H9 (cell line): ENCODE data around the gene MAST4. TPM values are rescaled to one million over a fixed set of nuclear protein-coding genes. Genes with fewer than 3 reads are reported as not detected.

Experiments
- DNase-seq: peaks from one replicate; pipeline ENCODE4 v3.0.0-alpha.2; 2017
- H2AFZ ChIP-seq: one replicate; pipeline ENCODE4 v1.6.1; 2013; ENCODE audit warnings: mild to moderate bottlenecking, low read length, control low read depth, moderate library complexity
- H2AK5ac ChIP-seq: 2 replicates; pipeline ENCODE4 v1.6.1; 2013; ENCODE audit warnings: low read length, control low read depth, mixed read lengths; ENCODE audit not compliant: insufficient read length
- H2BK120ac ChIP-seq: one replicate; pipeline ENCODE4 v1.6.1; 2013; ENCODE audit warnings: low read depth, mild to moderate bottlenecking, low read length, control low read depth, inconsistent platforms; ENCODE audit not compliant: poor library complexity, severe bottlenecking
- H2BK12ac ChIP-seq: 2 replicates; pipeline ENCODE4 v1.6.1; 2013; ENCODE audit warnings: low read length, control low read depth, mixed read lengths, low read depth; ENCODE audit not compliant: insufficient read length
- H2BK15ac ChIP-seq: 2 replicates; pipeline ENCODE4 v1.6.1; 2013; ENCODE audit warnings: low read depth, low read length, control low read depth
- H2BK20ac ChIP-seq: one replicate; pipeline ENCODE4 v1.6.1; 2013; ENCODE audit warnings: low read depth, mild to moderate bottlenecking, low read length, control low read depth, inconsistent platforms; ENCODE audit not compliant: poor library complexity, severe bottlenecking
- H2BK5ac ChIP-seq: 2 replicates; pipeline ENCODE4 v1.6.1; 2013; ENCODE audit warnings: low read length, control low read depth, mixed read lengths; ENCODE audit not compliant: insufficient read length
- H3K14ac ChIP-seq: 2 replicates; pipeline ENCODE4 v1.6.1; 2013; ENCODE audit warnings: low read length, control low read depth; ENCODE audit not compliant: insufficient read depth
- H3K18ac ChIP-seq: 2 replicates; pipeline ENCODE4 v1.6.1; 2013; ENCODE audit warnings: low read depth, mild to moderate bottlenecking, mixed read lengths, low read length, control low read depth; ENCODE audit not compliant: insufficient read length
- H3K23ac ChIP-seq: 2 replicates; pipeline ENCODE4 v1.6.1; 2013; ENCODE audit warnings: low read length, control low read depth, mixed read lengths, low read depth; ENCODE audit not compliant: insufficient read length
- H3K23me2 ChIP-seq: 2 replicates; pipeline ENCODE4 v1.6.1; 2013; ENCODE audit warnings: low read depth, mild to moderate bottlenecking, mixed read lengths, low read length, control low read depth; ENCODE audit not compliant: insufficient read length, poor library complexity, severe bottlenecking
- H3K27ac ChIP-seq: 2 replicates; pipeline ENCODE4 v1.5.1; 2013; ENCODE audit warnings: low read length, control low read depth, mixed read lengths, low read depth; ENCODE audit not compliant: insufficient read length
- H3K27me3 ChIP-seq: 2 replicates; pipeline ENCODE4 v1.6.1; 2013; ENCODE audit warnings: low read length, control low read depth, inconsistent platforms; ENCODE audit not compliant: insufficient read depth
- H3K4ac ChIP-seq: 2 replicates; pipeline ENCODE4 v1.6.1; 2013; ENCODE audit warnings: low read depth, mild to moderate bottlenecking, control low read depth, inconsistent platforms, low read length, moderate library complexity
- H3K4me1 ChIP-seq: 2 replicates; pipeline ENCODE4 v1.6.1; 2013; ENCODE audit warnings: low read length, control low read depth, inconsistent platforms; ENCODE audit not compliant: insufficient read depth
- H3K4me2 ChIP-seq: 2 replicates; pipeline ENCODE4 v1.6.1; 2013; ENCODE audit warnings: low read length, control low read depth, mixed read lengths; ENCODE audit not compliant: insufficient read length, insufficient read depth
- H3K56ac ChIP-seq: 2 replicates; pipeline ENCODE4 v1.6.1; 2013; ENCODE audit warnings: low read depth, mild to moderate bottlenecking, mixed read lengths, low read length, control low read depth; ENCODE audit not compliant: insufficient read length
- H3K79me1 ChIP-seq: 2 replicates; pipeline ENCODE4 v1.6.1; 2013; ENCODE audit warnings: low read depth, mild to moderate bottlenecking, moderate library complexity, low read length, control low read depth, inconsistent platforms; ENCODE audit not compliant: insufficient read depth, poor library complexity, severe bottlenecking
- H3K79me2 ChIP-seq: 2 replicates; pipeline ENCODE4 v1.6.1; 2013; ENCODE audit warnings: low read length, control low read depth, inconsistent platforms; ENCODE audit not compliant: insufficient read depth
- H3K9ac ChIP-seq: 2 replicates; pipeline ENCODE4 v1.6.1; 2013; ENCODE audit warnings: low read length, control low read depth, mixed read lengths; ENCODE audit not compliant: insufficient read length; ENCODE audit errors: extremely low read depth
- H3K9me3 ChIP-seq: one replicate; pipeline ENCODE4 v1.6.1; 2013; ENCODE audit warnings: low read depth, low read length, inconsistent platforms; ENCODE audit not compliant: control insufficient read depth
- H3T11ph ChIP-seq: one replicate; pipeline ENCODE4 v1.6.1; 2013; ENCODE audit warnings: mild to moderate bottlenecking, low read length, control low read depth, inconsistent platforms
- H4K20me1 ChIP-seq: one replicate; pipeline ENCODE4 v1.6.1; 2013; ENCODE audit not compliant: control insufficient read depth, insufficient read length, insufficient read depth
- H4K5ac ChIP-seq: 2 replicates; pipeline ENCODE4 v1.6.1; 2013; ENCODE audit warnings: low read depth, mild to moderate bottlenecking, mixed read lengths, low read length, control low read depth; ENCODE audit not compliant: insufficient read length
- H4K8ac ChIP-seq: replicated peaks from 2 replicates; pipeline ENCODE4 v1.6.1; 2013; ENCODE audit warnings: low read length, control low read depth, mixed read lengths, low read depth; ENCODE audit not compliant: insufficient read length
- H4K91ac ChIP-seq: 2 replicates; pipeline ENCODE4 v1.6.1; 2013; ENCODE audit warnings: low read depth, mild to moderate bottlenecking, moderate library complexity, mixed read lengths, low read length, control low read depth; ENCODE audit not compliant: insufficient read length
- H3K27ac Mint-ChIP-seq, 3 experiments: 2 replicates in 2 of 3; 3 replicates in 1 of 3; pipeline ENCODE4 v1.8.0; 2020 to 2021; ENCODE audit warnings: mixed read lengths in 3 of 3, mild to moderate bottlenecking in 1 of 3, moderate library complexity in 1 of 3
- H3K27me3 Mint-ChIP-seq: 2 replicates; pipeline ENCODE4 v1.8.0; 2021; ENCODE audit warnings: low read depth, mild to moderate bottlenecking, moderate library complexity, mixed read lengths
- H3K36me3 Mint-ChIP-seq, 3 experiments: 2 replicates in 2 of 3; 3 replicates in 1 of 3; pipeline ENCODE4 v1.8.0; 2020 to 2021; ENCODE audit warnings: low read depth in 3 of 3, mixed read lengths in 3 of 3; ENCODE audit not compliant: insufficient read depth in 1 of 3
- H3K4me1 Mint-ChIP-seq, 2 experiments: 2 replicates each; pipeline ENCODE4 v1.8.0; 2020; ENCODE audit warnings: mixed read lengths in 2 of 2
- H3K4me3 Mint-ChIP-seq, 2 experiments: 2 replicates in 1 of 2; 3 replicates in 1 of 2; pipeline ENCODE4 v1.8.0; 2020 to 2021; ENCODE audit warnings: mild to moderate bottlenecking in 2 of 2, mixed read lengths in 2 of 2, moderate library complexity in 1 of 2
- H3K9me3 Mint-ChIP-seq, 2 experiments: 2 replicates in 1 of 2; 3 replicates in 1 of 2; pipeline ENCODE4 v1.8.0; 2020; ENCODE audit warnings: mild to moderate bottlenecking in 2 of 2, mixed read lengths in 2 of 2, moderate library complexity in 1 of 2
- CTCF ChIP-seq: fragments of 200-600 bp; sonication (generic); conservative IDR thresholded peaks from 3 replicates; pipeline ENCODE4 v1.8.0; 2021; ENCODE audit warnings: antibody characterized with exemption, mild to moderate bottlenecking
- WGBS: extraction: QIAGEN DNeasy Blood & Tissue Kit; methylation state at CpG from one replicate; pipeline ENCODE4 v1.1.7; 2013; ENCODE audit warnings: missing lambda C conversion rate, low lambda C conversion rate, mixed read lengths; ENCODE audit not compliant: insufficient read length; ENCODE audit errors: extremely low coverage; 5-methylcytosine and 5-hydroxymethylcytosine counted together
- total RNA-seq: library from RNA; stranded (reverse); gene quantifications from 2 replicates; pipeline ENCODE4 v1.2.1, GENCODE V29; 2021

Gene MAST4
- total RNA-seq, 1 experiment from 2014 or later: 3.7 TPM

GRCh38 chr5:66565878-66566277, 30.3 kb upstream of the MAST4 start:
- H3K56ac ChIP-seq: no peak overlapping the region
- H4K5ac ChIP-seq: no peak overlapping the region
- H3K79me1 ChIP-seq: no peaks in the 10 kb centered on the region
- no peak for TF ChIP-seq CTCF
- peaks cover 0 to 12% (median 0%) of the 10 kb centered on the region in 3 experiments; a peak in 4 of 7 replicates for H3K36me3 Mint-ChIP-seq
- H3K18ac ChIP-seq: no peak overlapping the region
- H2AFZ ChIP-seq: no peak overlapping the region
- no peaks in the 10 kb centered on the region for H3K9me3 ChIP-seq
- H3K27ac ChIP-seq: no peak overlapping the region
- no peak overlapping the region for H3K23ac ChIP-seq
- H3K27me3 Mint-ChIP-seq: no peaks in the 10 kb centered on the region
- no peaks in the 10 kb centered on the region for H3K23me2 ChIP-seq
- peaks cover 5 to 14% of the 10 kb centered on the region in 2 experiments for H3K9me3 Mint-ChIP-seq
- no peaks in the 10 kb centered on the region for H3K79me2 ChIP-seq
- no peak overlapping the region for H3K4me3 Mint-ChIP-seq
- peaks cover 13 to 14% of the 10 kb centered on the region in 2 experiments for H3K4me1 Mint-ChIP-seq
- no peak overlapping the region for H3K14ac ChIP-seq
- no peak overlapping the region for H2BK120ac ChIP-seq
- no CpG with 5 or more reads among the region's 2 CpGs for WGBS
- no peak overlapping the region for H2AK5ac ChIP-seq
- H3K27ac Mint-ChIP-seq: peak overlapping the region in 1 of 3 experiments; percentile 48; a peak in 3 of 7 replicates
- H3K4ac ChIP-seq: no peak overlapping the region
- H3T11ph ChIP-seq: no peak overlapping the region
- H2BK20ac ChIP-seq: no peak overlapping the region
- no peak overlapping the region for H4K8ac ChIP-seq
- DNase-seq: no peak
- no peak overlapping the region for H2BK15ac ChIP-seq
- no peak overlapping the region for H2BK12ac ChIP-seq
- H3K4me1 ChIP-seq: no peaks in the 10 kb centered on the region; the same call in 1 of the 2 replicates
- no peaks in the 10 kb centered on the region for H3K27me3 ChIP-seq
- no peak overlapping the region for H4K91ac ChIP-seq
- no peak overlapping the region for H2BK5ac ChIP-seq
- no peak overlapping the region for H3K9ac ChIP-seq
- no peaks in the 10 kb centered on the region for H4K20me1 ChIP-seq
- H3K4me2 ChIP-seq: no peak overlapping the region
